Right ventricle myocardium inferior (tissue), 1 donor: ENCODE measurements around the gene NDUFC2. TPM values are rescaled to one million over a fixed set of nuclear protein-coding genes. Genes with fewer than 3 reads are reported as not detected.
"Not testable (repeated sequence)": the region's sequence is repeated elsewhere in the genome, so short reads cannot be mapped to it uniquely, and the experiment has no call there.

Experiments used
- ATAC-seq: fragments of 200-7000 bp; cut with Tn5 transposase; one replicate; pipeline ENCODE4 v1.9.1; 2020; ENCODE audit warnings: mild to moderate bottlenecking, moderate library complexity
- DNase-seq: peaks from one replicate; pipeline ENCODE4 v3.0.0; 2021; ENCODE audit errors: missing footprints
- intact Hi-C: fragments of 100-400 bp; cut with DNase I; formaldehyde crosslinking; loops from one replicate; pipeline ENCODE4 v1.11.0; 2022
- total RNA-seq: library from RNA; stranded (reverse); fragmentation: NEBNext Ultra II Directional; extraction: Animal tissue kit (Norgen Biotek cat#: 25700); gene quantifications from one replicate; pipeline ENCODE4 v1.2.1, GENCODE V29; 2021
- donor health status: DM: no; HTN: yes; CAD: no; lungs with severe emphysema.

NDUFC2 gene
- total RNA-seq, 1 donor from 2014 or later = 337 TPM

DNA sequence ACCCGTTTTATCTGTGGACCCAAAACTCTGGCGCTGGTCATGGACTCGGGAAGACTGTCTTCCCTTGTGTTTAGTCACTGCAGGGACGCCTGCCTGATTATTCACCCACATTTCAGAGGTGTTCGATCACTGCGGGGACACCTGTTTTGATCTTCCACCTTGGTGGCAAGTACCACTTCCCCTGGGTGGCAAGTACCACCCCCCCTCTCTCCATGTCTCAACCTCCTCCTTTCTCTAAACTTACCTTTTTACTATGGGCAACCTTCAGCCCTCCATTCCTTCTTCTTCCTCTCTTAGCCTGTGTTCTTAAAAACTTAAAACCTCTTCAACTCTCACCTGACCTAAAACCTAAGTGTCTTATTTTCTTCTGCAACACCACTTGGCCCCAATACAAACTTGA lies 1.9 kb upstream of the NDUFC2 start:
- ATAC-seq = no peak
- intact Hi-C loops = loop anchor here (5.0 kb wide), 2 partner anchors 56 to 106 kb away; partner anchors contain the start of genes ALG8, KCTD21 and USP35
- no peak for DNase-seq

DNA sequence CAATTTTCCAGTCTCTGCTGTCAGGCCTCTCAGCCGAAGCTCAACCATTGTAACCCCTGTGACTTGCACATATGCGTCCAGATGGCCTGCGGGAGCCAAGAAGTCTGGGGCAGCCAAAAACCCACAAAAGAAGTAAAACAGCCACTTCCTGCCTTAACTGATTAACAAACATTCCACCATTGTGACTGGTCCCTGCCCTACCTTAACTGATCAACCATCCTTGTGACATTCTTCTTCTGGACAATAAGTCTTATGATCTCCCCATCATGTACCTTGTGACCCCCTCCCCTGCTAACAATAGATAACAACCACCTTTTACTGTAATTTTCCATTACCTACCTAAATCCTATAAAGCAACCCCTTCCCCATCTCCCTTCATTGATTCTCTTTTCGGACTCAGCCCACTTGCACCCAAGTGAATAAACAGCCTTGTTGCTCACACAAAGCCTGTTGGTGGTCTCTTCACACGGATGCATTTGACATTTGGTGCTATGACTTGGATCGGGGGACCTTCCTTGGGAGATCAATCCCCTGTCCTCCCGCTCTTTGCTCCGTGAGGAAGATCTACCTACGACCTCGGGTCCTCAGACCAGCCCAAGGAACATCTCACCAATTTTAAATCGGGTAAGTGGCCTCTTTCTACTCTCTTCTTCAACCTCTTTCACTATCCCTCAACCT lies 1.3 kb upstream of the NDUFC2 start:
- ATAC-seq (no peak), DNase-seq (no peak)
- intact Hi-C loops = loop anchor here (5.0 kb wide), 2 partner anchors 56 to 106 kb away; partner anchors contain the start of genes ALG8, KCTD21 and USP35

DNA sequence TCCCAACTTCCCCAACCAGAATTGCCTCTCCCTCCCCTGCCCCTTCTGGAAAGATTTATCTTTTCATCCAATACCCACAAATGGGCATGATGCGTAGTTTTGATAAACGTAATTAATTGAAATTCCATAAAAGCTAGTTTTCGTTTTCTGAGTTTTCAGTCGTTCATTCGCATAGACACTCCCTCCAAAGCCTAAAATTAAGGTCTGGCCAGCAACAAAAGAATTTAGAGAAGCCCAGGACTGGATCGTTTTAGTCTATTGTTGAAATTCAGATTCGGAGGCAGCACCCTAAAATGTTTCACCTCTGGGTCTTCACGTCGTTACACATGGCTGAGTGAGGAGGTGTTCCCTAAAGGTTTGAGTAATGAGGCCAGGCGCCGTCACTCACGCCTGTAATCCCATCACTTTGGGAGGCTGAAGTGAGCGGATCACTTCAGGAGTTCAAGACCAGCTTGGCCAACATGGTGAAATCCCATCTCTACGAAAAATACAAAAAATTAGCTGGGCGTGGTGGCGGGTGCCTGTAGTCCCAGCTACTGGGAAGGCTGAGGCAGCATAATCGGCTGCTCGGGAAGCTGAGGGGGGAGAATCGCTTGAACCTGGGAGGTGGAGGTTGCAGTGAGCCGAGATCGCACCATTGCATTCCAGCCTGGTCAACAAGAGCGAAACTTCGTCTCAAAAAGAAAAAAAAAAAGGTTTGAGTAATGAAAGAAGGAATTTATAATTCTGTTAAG lies 589 bp upstream of the NDUFC2 start:
- ATAC-seq (no peak), DNase-seq (no peak)
- intact Hi-C loops = loop anchor here (5.0 kb wide), 2 partner anchors 57 to 107 kb away; partner anchors contain the start of genes ALG8, KCTD21 and USP35

DNA sequence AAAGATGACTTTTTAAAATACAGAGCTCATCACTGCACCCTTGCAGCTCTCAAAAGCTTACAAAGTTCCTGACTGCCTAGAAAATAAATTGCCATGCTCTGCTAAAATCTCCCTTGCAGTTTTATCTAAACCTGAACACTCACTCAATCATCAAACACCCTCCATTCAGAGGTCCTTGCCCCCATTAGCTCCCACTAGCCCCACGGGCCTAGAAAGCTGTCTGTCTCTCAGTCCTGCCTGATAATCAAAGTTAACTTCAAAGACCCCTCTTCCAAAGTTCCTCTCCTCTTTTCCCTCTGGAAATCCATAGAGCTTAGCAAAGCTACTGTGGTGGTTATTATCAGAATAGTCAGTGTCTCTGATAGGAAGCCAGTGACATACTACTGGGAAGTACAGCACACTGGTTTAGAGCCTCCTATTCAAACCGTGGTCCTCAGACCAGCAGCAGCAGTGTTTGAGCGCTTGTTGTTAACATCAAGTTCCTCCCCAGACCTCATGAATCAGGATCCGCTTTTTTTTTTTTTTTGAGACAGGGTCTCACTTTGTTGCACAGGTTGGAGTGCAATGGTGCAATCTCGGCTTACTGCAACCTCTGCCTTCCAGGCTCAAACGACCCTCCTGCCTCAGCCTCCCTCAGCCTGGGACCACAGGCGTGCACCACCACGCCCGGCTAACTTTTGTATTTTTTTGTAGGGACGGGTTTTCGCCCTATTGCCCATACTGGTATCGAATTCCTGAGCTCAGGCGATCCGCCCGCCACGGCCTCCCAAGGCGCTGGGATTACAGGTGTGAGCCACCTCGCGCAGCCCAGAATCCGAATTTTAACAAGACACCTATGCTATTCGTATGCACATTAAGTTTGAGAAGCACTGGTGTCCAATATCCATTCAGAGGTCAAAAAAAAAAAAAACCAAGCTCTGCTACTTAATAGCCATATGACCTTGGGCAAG lies 1.2 kb downstream of the NDUFC2 start:
- no peak for DNase-seq
- intact Hi-C loops = loop anchor here (1.0 kb wide), 1 partner anchor 84 kb away; the partner anchor contains the start of gene INTS4
- ATAC-seq = no peak

DNA sequence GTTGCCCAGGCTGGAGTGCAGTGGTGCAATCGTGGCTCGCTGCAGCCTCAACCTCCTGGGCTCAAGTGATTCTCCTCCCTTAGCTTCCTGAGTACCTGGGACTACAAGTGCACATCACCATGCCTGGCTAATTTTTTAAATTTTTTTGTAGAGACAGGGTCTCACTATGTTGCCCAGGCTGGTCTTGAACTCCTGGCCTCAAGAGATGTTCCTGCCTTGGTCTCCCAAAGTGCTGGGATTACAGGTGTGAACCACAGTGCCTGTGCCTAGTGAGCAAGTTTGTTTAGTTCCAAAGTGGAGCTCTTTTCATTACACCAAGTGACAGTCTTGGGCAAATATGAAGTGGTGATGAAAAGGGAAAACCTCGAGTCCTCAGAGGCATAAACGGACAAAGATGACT lies 2.1 kb downstream of the NDUFC2 start:
- intact Hi-C loops, DNase-seq, ATAC-seq: not testable (repeated sequence)

DNA sequence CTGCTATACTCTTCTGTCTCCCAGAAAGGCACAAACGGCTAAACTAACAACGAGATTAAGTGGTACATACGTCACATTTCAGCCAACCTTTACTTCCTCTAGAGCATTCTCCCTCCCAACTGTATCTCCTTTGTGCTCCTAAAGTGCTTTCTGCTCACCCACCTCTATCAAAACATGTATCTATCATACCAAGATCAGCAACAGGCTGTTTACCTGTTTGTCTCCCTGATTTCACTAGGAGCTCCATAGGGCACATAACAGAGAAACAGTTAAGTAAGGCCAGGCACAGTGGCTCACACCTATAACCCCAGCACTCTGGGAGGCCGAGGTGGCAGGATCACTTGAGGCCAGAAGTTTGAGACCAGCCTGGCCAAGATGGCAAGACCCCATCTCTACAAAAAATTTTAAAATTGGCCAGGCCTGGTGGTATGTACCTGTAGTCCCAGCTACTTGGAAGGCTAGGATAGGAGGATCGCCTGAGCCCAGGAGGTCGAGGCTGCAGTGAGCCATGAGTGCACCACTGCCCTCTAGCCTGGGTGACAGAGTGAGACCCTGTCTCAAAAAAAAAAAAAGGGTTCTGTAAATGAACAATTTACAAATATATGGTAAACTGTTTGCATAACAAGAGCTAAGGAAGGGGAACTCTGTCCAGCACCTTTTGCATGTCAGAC lies 2.8 kb downstream of the NDUFC2 start:
- no peak for DNase-seq
- no peak for ATAC-seq
- intact Hi-C loops = no loop called here

DNA sequence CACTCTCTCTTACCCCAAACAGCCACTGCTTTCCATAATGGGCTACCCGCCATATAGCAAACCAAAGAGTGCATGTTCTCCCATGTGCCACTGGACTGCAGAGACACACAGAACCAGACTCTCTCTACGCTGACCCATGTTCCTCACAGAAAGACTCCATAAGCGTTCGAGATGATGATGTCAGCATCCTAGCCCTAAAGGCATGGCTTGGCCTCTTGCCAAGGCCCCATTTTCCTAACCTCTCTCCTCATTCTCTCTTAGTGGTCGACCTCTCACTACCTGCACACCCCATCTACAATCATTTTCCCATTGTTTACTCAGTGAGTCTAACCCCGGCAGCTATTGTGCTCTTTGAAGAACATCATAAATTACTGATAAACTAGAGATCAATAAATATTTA lies 4.9 kb downstream of the NDUFC2 start:
- ATAC-seq (no peak), DNase-seq (no peak)
- intact Hi-C loops = no loop called here

DNA sequence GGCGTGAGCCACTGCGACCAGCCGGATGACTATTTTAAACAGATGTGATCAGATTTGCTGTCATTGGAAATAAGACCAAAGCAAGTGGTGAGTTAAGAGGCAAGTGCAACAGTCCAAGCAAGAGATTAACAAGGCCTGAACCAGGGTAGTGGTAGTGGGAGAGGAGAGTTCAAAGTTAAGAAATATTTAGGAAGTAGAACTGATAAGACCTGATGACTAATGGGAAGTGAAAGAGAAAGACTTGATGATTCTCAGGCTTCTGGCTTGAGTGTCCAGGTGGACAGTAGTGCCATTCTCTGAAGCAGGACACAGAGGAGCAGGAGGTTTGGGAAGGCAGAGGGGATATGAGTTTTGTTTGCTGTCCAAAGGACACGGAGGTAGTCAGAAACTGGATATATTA lies 7.2 kb downstream of the NDUFC2 start:
- ATAC-seq (no peak), DNase-seq (no peak)
- intact Hi-C loops = no loop called here

DNA sequence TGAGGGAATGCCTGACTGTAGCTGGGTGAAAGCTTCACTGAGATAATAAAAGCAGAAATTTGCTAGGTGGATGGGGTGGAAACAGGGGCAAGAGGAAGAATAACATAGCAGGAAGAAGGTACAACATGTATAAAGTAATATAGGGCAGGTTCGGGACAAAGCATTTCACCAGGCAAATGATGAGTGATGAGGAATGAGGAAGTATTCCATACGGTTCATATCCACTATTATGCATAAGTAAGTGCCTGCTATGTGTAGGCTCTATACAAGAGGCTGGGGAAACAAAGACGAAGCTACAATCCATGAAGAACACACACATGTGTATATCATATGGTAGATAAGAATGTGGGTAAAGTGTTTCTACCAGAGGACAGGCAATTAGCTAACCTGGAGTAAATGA lies 7.9 kb downstream of the NDUFC2 start:
- intact Hi-C loops = no loop called here
- ATAC-seq (no peak), DNase-seq (no peak)

DNA sequence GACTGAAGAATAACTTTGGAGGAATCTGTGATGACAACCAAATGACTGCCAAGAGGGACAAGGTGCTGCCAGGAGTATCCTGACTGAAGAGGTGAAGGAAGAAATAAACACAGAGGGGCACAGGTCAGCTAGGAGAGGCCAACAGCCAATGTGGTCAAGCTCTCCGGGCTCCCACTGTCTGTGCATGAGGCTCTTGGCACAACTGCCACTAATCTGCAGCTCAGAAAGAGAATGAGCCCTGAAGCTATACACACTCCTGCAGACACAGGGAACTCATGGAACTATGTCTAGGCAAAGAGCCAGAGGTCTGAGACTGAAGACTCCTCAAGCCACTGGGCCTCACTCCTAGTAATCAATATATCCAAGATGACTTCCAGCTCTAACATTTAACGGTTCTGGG lies 9.0 kb downstream of the NDUFC2 start:
- DNase-seq (no peak), ATAC-seq (peak; percentile 40)
- intact Hi-C loops = no loop called here

DNA sequence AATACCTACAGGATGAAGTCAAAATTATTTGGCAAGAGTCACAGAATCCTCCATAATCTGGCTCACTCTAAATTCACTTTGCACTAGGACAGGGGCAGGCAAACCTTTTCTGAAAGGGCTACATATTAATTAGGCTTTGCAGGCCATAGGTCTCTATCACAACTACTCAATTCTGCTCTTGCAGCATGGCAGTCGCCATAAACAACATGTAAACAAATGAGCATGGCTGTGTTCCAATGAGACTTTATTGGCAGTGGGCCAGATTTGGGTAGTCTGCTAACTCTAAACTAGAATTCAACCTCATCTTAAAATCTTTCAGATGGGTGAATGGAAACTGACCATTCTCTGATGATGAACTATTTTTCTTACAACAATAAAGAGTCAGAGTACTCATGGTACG lies 10.2 kb downstream of the NDUFC2 start:
- DNase-seq (no peak), ATAC-seq (peak; percentile 56)
- intact Hi-C loops = no loop called here

DNA sequence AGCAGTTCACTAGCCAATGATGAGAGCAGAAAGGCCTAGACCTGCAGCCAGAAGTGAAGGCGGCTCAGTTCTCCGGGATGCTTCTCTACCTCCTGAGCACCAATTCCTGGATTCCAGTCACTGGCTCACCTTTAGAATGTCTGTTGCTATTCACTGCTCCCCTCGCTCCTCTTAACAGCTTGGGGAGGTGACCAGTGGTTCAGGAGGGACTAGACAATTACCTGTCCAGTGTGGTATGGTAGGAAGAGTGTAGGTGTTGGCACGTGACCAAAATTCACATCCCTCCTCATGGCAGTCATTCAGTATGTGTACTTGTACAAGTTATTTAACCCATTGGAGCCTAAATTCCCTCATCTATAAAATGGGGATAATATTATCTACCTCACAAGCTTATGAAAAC lies 12.0 kb downstream of the NDUFC2 start:
- intact Hi-C loops = no loop called here
- no peak for DNase-seq
- no peak for ATAC-seq

DNA sequence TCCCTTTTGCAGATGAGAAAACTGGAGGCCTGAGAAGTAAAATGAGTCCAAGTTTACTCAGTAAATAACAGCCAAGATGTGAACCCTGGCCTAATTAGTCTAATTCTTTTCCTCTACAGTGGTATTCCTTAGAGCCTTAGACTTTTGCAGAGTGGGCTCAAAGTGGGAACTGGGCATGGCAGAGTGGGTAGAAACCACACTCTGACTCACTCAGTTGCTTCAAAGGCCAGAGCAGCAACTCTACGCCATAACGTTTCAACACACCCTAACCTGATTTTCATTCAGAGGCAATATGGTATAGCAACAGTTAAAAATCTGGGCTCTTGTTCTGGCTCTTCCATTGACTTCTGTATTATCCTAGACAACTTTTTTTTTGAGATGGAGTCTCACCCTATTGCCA lies 13.2 kb downstream of the NDUFC2 start:
- intact Hi-C loops = no loop called here

DNA sequence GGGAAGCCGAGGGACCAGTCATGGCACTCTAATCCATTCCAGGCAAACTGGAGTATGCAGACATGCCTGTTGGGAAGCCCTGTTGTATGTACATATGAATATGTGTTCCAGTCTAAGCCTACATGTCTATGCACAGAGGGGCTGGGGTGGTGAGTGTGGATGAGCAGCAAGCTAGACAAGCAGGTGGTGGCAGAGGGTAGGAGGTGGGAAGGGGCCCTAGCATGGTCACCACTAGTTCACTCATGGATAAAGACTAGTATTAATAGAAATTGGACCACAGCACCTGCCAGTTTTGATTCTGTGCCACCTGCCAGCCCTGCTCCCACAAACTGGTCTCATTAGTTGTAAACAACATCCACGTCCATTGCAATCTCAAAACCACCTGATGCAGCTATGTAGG lies 14.5 kb downstream of the NDUFC2 start:
- ATAC-seq = no peak
- intact Hi-C loops = no loop called here
- DNase-seq = no peak

More for the DNA sequence above, 13.2 kb downstream of the NDUFC2 start:
- ATAC-seq (no peak), DNase-seq (no peak)

DNA sequence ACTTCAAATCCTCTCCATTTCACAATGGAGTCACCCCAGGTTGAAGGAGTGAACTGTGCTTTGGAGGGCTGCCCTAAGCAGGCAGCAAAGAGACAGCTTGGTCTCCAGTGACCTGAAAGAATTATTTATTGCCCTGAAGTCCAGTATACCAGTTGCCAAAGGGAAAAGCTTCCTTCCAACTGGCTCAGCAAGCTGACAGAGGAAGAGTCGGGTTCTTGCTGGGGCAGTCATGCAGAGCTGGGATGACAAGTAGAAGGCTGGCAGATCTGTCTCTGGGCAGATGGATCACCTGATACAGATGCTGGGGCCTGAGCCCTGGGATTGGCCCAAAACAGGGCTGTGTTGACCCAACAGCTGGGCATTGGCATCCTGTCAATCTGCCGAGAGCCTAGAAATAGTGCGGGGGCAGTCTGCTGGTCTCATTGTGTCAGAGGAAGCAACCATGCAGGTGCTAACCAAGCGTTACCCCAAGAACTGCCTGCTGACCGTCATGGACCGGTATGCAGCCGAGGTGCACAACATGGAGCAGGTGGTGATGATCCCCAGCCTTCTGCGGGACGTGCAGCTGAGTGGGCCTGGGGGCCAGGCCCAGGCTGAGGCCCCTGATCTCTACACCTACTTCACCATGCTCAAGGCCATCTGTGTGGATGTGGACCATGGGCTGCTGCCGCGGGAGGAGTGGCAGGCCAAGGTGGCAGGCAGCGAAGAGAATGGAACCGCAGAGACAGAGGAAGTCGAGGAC lies 16.1 kb downstream of the NDUFC2 start, which contains the start of gene THRSP:
TSS of gene THRSP (plus strand) at position 422 of the 742 bp plus-strand sequence. CDS start at position 443, 21 bp downstream.
- DNase-seq (no peak), ATAC-seq (no peak)
- intact Hi-C loops = no loop called here

DNA sequence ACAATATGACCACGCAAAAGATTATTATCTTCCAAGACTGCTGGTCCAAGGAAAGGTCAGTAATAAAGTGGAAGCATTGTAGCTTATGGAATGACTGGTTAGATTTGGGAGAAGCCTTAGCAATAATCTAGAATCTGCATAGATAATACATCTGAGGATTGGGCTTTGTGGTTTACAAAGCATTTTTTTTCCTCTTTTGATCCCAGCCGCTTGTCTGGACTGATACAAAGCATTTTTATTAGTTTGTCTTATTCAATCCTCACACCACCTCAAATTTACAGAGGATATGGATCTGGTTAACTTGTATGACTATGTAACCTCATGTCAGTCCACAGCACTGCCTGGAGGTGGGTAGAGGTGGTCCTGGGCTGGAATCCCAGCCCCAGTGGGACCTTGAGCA lies 17.0 kb downstream of the NDUFC2 start:
- no peak for DNase-seq
- no peak for ATAC-seq
- intact Hi-C loops = no loop called here

DNA sequence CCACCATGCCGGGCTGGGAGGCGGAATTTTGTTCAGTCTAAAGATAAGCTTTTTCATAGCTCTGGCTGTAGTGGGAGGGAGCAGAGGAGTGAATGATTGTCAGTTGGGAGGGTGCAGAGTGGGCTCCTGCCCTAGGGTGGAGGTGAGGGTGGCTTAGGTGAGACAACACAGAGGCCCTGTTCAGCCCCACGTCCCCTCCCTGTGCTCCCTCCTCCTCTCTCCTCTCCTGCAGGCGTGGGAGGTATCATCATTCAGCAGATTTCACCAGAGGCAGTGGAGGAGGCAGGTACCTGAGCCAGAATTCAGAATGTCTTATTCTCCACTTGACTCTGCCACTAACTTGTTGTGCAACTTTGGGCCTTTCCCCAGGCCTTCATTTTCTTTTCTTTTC lies 17.7 kb downstream of the NDUFC2 start:
- DNase-seq (no peak), ATAC-seq (no peak)
- intact Hi-C loops = no loop called here
